A673 (cell line): ENCODE results near the gene PMFBP1.

Source experiments
- CTCF ChIP-seq: fragments of 300-800, 200-600 bp; sonication (generic); conservative IDR thresholded peaks from 2 replicates; pipeline ENCODE4 v1.5.1; 2017; ENCODE audit warnings: low read depth, mild to moderate bottlenecking, antibody characterized with exemption, low read length, moderate library complexity, mixed read lengths
- EZH2 ChIP-seq: fragments of 200-600 bp; sonication (generic); IDR thresholded peaks from 2 replicates; pipeline ENCODE4 v1.6.1; 2017; ENCODE audit warnings: borderline replicate concordance, low read depth, mild to moderate bottlenecking, mixed read lengths, antibody characterized with exemption, low read length; ENCODE audit not compliant: poor library complexity, severe bottlenecking

- no peak for TF ChIP-seq CTCF
- no peak for TF ChIP-seq EZH2
Measured at GRCh38 chr16:72104905-72105304, 67.0 kb downstream of the PMFBP1 start.
